ENCODE measurements around the gene PALM3. TPM values are rescaled to one million over a fixed set of nuclear protein-coding genes. Genes with fewer than 3 reads are reported as not detected.

The PALM3 gene
- total RNA-seq, result not detected in 2 replicates

GRCh38 chr19:14061751-14062557 lies at the start of gene PALM3:
TSS of gene PALM3 (minus strand) at chr19:14062076. CDS start at chr19:14061980, 96 bp downstream.

GRCh38 chr19:14090509-14091080 lies 28.7 kb upstream of the PALM3 start, which contains the start of gene SAMD1:
TSS of gene SAMD1 (minus strand) at chr19:14090751.

GRCh38 chr19:14085309-14085995 lies 23.6 kb upstream of the PALM3 start, which contains the start of gene C19orf67:
TSS of gene C19orf67 (minus strand) at chr19:14085783. CDS start at chr19:14085627, 156 bp downstream.

GRCh38 chr19:14072535-14073260 lies 10.8 kb upstream of the PALM3 start, which contains the start of gene MISP3:
TSS of gene MISP3 (plus strand) at chr19:14072786. CDS start at chr19:14073310, 524 bp downstream.

GRCh38 chr19:14031719-14032480 lies 30.0 kb downstream of the PALM3 start, which contains the start of gene IL27RA:
TSS of gene IL27RA (plus strand) at chr19:14031762. CDS start at chr19:14031873, 111 bp downstream.

GRCh38 chr19:14027856-14028450 lies 33.9 kb downstream of the PALM3 start, which contains the start of gene RLN3:
TSS of gene RLN3 (plus strand) at chr19:14028148. CDS start at chr19:14028205, 57 bp downstream.

GRCh38 chr19:14006085-14006765 lies 55.7 kb downstream of the PALM3 start, which contains the start of gene RFX1:
TSS of gene RFX1 (minus strand) at chr19:14006320. CDS start at chr19:13993843, 12,477 bp downstream.

Other genes starting within 250 kb of the PALM3 start
- not detected in 2 replicates for gene NANOS3, start 184.9 kb downstream of the PALM3 start, total RNA-seq
- gene BRME1, start 156.0 kb downstream of the PALM3 start, total RNA-seq, result 0.13 and 0.79 TPM in 2 replicates
- gene CC2D1A, start 155.9 kb downstream of the PALM3 start, total RNA-seq, result 19.9 and 26.3 TPM in 2 replicates
- gene PODNL1, start 123.7 kb downstream of the PALM3 start, total RNA-seq, result 1.1 TPM in 1 of 2 replicates, not detected in the other
- gene DCAF15, start 109.6 kb downstream of the PALM3 start, total RNA-seq, result 25.1 and 33.5 TPM in 2 replicates
- gene RFX1, start 55.8 kb downstream of the PALM3 start, total RNA-seq, result 3.7 and 4.6 TPM in 2 replicates
- not detected in 2 replicates for gene RLN3, start 33.9 kb downstream of the PALM3 start, total RNA-seq
- 5.5 and 7.1 TPM in 2 replicates for gene IL27RA, start 30.3 kb downstream of the PALM3 start, total RNA-seq
- 0.05 and 1.00 TPM in 2 replicates for gene MISP3, start 10.7 kb upstream of the PALM3 start, total RNA-seq
- not detected in 2 replicates for gene C19orf67, start 23.7 kb upstream of the PALM3 start, total RNA-seq
- 24.5 and 30.3 TPM in 2 replicates for gene SAMD1, start 28.7 kb upstream of the PALM3 start, total RNA-seq
- gene PRKACA, start 55.7 kb upstream of the PALM3 start, total RNA-seq, result 79.1 and 83.7 TPM in 2 replicates
- gene ASF1B, start 74.5 kb upstream of the PALM3 start, total RNA-seq, result 43.5 and 48.6 TPM in 2 replicates
- 0.73 and 3.2 TPM in 2 replicates for gene ADGRL1, start 144.1 kb upstream of the PALM3 start, total RNA-seq

Measured in mammary microvascular endothelial cell (primary cell).